ENCODE measurements around the gene TRAT1.

Gene TRAT1

GRCh38 chr3:108862865-108863798, 40.5 kb downstream of the TRAT1 start:
- DNase-seq: peak; percentile 54

DNA sequence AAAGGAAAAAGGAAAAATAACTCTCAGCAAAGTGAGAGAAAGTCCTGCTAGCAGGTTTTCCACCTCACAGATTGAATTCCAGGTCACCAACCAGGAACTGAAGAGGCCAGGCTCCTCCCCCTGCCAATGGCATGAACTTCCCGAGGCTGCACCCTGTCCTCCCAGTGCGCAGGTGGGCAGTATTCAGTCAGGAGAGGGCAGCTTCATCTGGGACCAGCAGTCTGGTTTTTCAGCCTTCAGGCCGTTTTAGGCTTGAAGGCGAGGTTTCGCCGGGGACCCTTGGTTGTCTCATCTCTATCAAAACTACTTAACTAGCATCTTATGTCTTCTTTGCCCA, 41.2 kb downstream of the TRAT1 start:
- no peak for DNase-seq

GRCh38 chr3:108877901-108878300, 55.3 kb downstream of the TRAT1 start:
- DNase-seq: peak; percentile 8

DNA sequence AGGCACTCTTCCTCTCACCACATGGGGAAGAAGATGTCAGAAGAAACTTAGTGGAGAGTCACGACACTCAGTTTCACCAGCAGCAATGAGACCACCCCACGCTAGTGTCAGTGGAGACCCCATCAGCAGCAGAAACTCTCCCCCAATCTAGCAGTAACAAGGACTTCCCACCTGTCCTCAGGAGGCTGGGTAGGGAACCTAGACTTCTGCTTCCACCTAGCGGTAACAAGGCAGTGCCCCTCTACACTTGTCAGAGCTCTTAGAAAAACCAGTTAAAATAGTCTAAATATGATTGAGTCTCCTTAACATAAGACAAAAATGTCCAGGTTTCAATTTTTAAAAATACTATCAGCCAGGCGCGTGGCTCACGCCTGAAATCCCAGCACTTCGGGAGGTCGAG, 57.3 kb downstream of the TRAT1 start:
- no peak for DNase-seq

DNA sequence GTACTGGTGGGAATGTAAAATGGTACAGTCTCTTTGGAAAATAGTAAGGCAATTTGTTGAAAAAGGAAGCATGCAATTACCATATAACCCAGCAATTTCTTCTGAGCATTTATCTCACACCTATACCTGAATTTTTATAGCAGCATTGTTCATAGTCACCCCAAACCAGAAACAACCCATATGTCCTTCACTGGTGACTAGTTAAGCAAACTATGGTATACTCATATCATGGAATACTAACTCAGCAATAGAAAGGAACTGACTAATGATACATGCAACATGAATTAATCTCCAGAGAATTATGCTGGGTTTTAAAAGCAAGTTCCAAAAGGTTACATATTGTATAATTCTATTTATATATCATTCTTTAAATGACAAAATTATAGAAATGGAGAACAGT, 60.2 kb downstream of the TRAT1 start:
- DNase-seq: no peak

DNA sequence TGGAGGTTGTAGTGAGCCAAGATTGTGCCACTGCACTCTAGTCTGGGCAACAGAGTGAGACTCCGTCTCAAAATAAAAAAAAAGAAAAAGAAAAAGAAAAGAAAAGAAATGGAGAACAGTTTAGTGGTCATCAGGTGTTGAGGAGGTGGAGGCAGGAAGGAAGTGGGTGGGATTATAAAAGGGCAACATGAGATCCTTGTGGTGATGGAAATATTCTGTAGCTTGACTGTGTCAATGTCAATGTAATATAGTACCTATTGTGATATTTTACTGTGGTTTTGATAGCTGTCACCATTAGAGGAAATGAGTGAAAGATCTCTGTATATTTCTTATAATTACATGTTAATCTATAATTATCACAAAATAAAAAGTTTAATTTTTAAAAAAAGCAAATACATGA, 60.8 kb downstream of the TRAT1 start:
- DNase-seq: no peak

- no peak for DNase-seq
Measured at GRCh38 chr3:108887121-108887520, 64.5 kb downstream of the TRAT1 start.

GRCh38 chr3:108887777-108888176, 65.2 kb downstream of the TRAT1 start:
- no peak for DNase-seq

DNA sequence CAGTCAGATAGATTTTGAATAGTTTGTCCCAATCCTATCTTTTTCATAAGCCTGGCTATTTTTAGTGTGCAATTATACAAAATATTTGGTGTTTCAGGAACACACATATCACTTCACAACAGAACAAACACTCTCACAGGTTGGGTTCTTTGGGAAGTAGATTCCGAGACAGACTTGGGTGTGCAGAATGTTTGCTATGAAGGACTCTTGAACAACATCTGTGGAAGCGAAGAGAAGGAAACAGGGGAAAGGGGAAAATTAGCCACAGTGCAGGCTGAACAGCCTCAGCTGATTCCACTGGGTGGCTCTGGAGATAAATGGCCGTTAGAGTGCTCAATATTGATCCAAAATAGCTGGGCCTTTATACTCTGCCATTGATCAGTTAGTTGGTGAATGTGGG, 69.2 kb downstream of the TRAT1 start:
- DNase-seq: no peak

DNA sequence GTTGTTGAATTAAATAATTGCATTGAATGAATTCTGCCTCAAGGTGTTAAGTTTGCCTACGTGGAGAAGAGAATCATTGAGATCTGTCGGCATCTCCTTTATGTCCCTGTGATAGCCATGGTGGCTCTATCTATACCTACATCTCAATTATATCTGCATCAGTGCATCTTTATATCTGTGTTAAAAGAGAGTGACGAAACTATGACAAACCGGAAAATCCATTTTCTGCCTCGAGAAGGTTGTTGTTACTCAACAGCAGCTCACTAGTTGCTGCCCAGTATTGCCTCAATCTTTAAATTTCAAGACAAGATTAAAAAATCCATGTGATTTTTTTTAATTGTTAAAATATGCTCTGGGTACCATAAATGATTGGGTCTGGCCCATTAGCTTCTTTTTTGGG, 72.4 kb downstream of the TRAT1 start:
- no peak for DNase-seq

- DNase-seq: no peak
Measured at GRCh38 chr3:108897883-108898282, 75.3 kb downstream of the TRAT1 start.

DNA sequence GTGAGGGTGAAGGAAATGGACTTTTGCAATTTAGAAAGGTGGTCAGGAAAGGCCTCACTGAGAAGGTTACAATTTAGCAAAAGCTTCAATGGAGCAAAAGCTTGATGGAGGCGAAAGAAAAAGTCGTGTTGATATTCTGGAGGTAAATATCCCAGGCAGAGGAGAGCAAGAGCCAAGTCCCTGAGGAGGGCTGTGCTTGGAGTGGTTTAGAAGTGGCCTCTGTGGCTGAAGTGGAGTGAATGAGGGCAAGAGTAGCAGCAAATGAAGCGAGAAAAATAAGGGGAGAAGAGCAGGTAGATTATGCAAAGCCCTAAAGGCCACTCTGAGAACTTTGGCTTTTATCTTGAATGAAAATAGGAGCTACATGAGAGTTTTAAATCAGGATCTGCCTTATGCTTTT, 76.9 kb downstream of the TRAT1 start:
- DNase-seq: no peak

Measured in activated CD4-positive, alpha-beta T cell treated with anti-CD3 and anti-CD28 coated beads, Interleukin-10, Interleukin-2, amounts not matched to agents 100 ng/mL and 50 ng/mL, durations not matched to agents 16 hours and 8 hours (primary cell).